Measurements from ENCODE around the gene DNALI1. TPM values are rescaled to one million over a fixed set of nuclear protein-coding genes. Genes with fewer than 3 reads are reported as not detected.

DNALI1 gene
- total RNA-seq, 1 experiment from 2014 or later, result not detected

GRCh38 chr1:37609994-37610393 lies 53.3 kb downstream of the DNALI1 start:
- ATAC-seq, result no peak
- H3K27me3 ChIP-seq (ENCODE audit: low read length), result peaks cover 60% of the 10 kb centered on the region

GRCh38 chr1:37612186-37612585 lies 55.4 kb downstream of the DNALI1 start:
- Histone ChIP-seq H3K27ac (ENCODE audit: low read length) (no peak overlapping the region), H3K9ac (ENCODE audit: low read length) (no peak overlapping the region), H3K36me3 (ENCODE audit: low read depth, low read length) (no peaks in the 10 kb centered on the region), H3F3A (ENCODE audit: low read length, unreplicated experiment) (no peaks in the 10 kb centered on the region), H3K79me2 (ENCODE audit: low read length) (no peaks in the 10 kb centered on the region), H3K9me3 (ENCODE audit: low read length) (no peaks in the 10 kb centered on the region), H3K4me3 (ENCODE audit: low read length) (no peak overlapping the region), H3K27me3 (ENCODE audit: low read length) (peaks cover 79% of the 10 kb centered on the region), H3K4me2 (ENCODE audit: low read length) (no peak overlapping the region), H4K20me1 (ENCODE audit: low read length) (no peaks in the 10 kb centered on the region), H2AFZ (ENCODE audit: low read length) (no peak overlapping the region), H3K4me1 (ENCODE audit: insufficient read depth, low read length) (no peaks in the 10 kb centered on the region), H3K9me2 (replicated peaks; ENCODE audit: low read length) (no peaks in the 10 kb centered on the region)
- intact Hi-C loops (cut with micrococcal nuclease), result no loop called here
- ATAC-seq, result no peak
- no TSS peak for BruUV-seq (replicated peaks)
- CTCF ChIA-PET, result no interaction called here
- POLR2A ChIA-PET (ENCODE audit: unreplicated experiment), result no interaction called here
- TF ChIP-seq CTCF (conservative IDR thresholded peaks at IDR 0.05; ENCODE audit: low read depth, low read length), result no peak
- no peak for TF ChIP-seq EZH2phosphoT487 (IDR thresholded peaks at IDR 0.05; ENCODE audit: borderline replicate concordance, low read length)
- TF ChIP-seq EZH2 (IDR thresholded peaks at IDR 0.05; ENCODE audit: low read length, unreplicated experiment), result no peak
- no peak for DNase-seq

More at GRCh38 chr1:37609994-37610393, 53.3 kb downstream of the DNALI1 start:
- ChIA-PET POLR2A (ENCODE audit: unreplicated experiment) (no interaction called here), CTCF (no interaction called here)
- no peaks in the 10 kb centered on the region for H3K79me2 ChIP-seq (ENCODE audit: low read length)
- H3K27ac ChIP-seq (ENCODE audit: low read length), result no peak overlapping the region
- H3K9me3 ChIP-seq (ENCODE audit: low read length), result no peaks in the 10 kb centered on the region
- no peak overlapping the region for H3K4me2 ChIP-seq (ENCODE audit: low read length)
- no peak for DNase-seq
- intact Hi-C loops (cut with micrococcal nuclease), result no loop called here
- no peaks in the 10 kb centered on the region for H3F3A ChIP-seq (ENCODE audit: low read length, unreplicated experiment)
- H3K4me3 ChIP-seq (ENCODE audit: low read length), result no peak overlapping the region
- no peak overlapping the region for H2AFZ ChIP-seq (ENCODE audit: low read length)
- TF ChIP-seq EZH2 (IDR thresholded peaks at IDR 0.05; ENCODE audit: low read length, unreplicated experiment) (no peak), CTCF (conservative IDR thresholded peaks at IDR 0.05; ENCODE audit: low read depth, low read length) (no peak), EZH2phosphoT487 (IDR thresholded peaks at IDR 0.05; ENCODE audit: borderline replicate concordance, low read length) (no peak)
- H3K36me3 ChIP-seq (ENCODE audit: low read depth, low read length), result no peaks in the 10 kb centered on the region
- H3K9me2 ChIP-seq (replicated peaks; ENCODE audit: low read length), result no peaks in the 10 kb centered on the region
- no TSS peak for BruUV-seq (replicated peaks)
- H4K20me1 ChIP-seq (ENCODE audit: low read length), result no peaks in the 10 kb centered on the region
- H3K4me1 ChIP-seq (ENCODE audit: insufficient read depth, low read length), result no peaks in the 10 kb centered on the region
- no peak overlapping the region for H3K9ac ChIP-seq (ENCODE audit: low read length)

- H3F3A ChIP-seq (ENCODE audit: low read length, unreplicated experiment), result no peaks in the 10 kb centered on the region
- ChIA-PET CTCF (no interaction called here), POLR2A (ENCODE audit: unreplicated experiment) (no interaction called here)
- H3K9me2 ChIP-seq (replicated peaks; ENCODE audit: low read length), result no peaks in the 10 kb centered on the region
- BruUV-seq (replicated peaks), result no TSS peak
- no peaks in the 10 kb centered on the region for H3K79me2 ChIP-seq (ENCODE audit: low read length)
- H3K27me3 ChIP-seq (ENCODE audit: low read length), result peaks cover 72% of the 10 kb centered on the region
- H3K27ac ChIP-seq (ENCODE audit: low read length), result no peak overlapping the region
- no peaks in the 10 kb centered on the region for H3K4me1 ChIP-seq (ENCODE audit: insufficient read depth, low read length)
- no peaks in the 10 kb centered on the region for H3K36me3 ChIP-seq (ENCODE audit: low read depth, low read length)
- H2AFZ ChIP-seq (ENCODE audit: low read length), result no peak overlapping the region
- intact Hi-C loops (cut with micrococcal nuclease), result no loop called here
- no peaks in the 10 kb centered on the region for H4K20me1 ChIP-seq (ENCODE audit: low read length)
- H3K4me2 ChIP-seq (ENCODE audit: low read length), result no peak overlapping the region
- DNase-seq, result no peak
- no peak overlapping the region for H3K4me3 ChIP-seq (ENCODE audit: low read length)
- ATAC-seq, result no peak
- H3K9ac ChIP-seq (ENCODE audit: low read length), result no peak overlapping the region
- no peak for TF ChIP-seq EZH2 (IDR thresholded peaks at IDR 0.05; ENCODE audit: low read length, unreplicated experiment)
- TF ChIP-seq CTCF (conservative IDR thresholded peaks at IDR 0.05; ENCODE audit: low read depth, low read length), result no peak
- no peak for TF ChIP-seq EZH2phosphoT487 (IDR thresholded peaks at IDR 0.05; ENCODE audit: borderline replicate concordance, low read length)
- no peaks in the 10 kb centered on the region for H3K9me3 ChIP-seq (ENCODE audit: low read length)
Measured at GRCh38 chr1:37614105-37614504, 57.4 kb downstream of the DNALI1 start.
